NCI-H446 treated with DMSO at 0.1 percent for 48 hours (cell line): ENCODE results near the gene VILL.
A peak's percentile ranks its signal among the peaks of the same experiment; 100 is the strongest.
"Not testable (repeated sequence)": the region's sequence is repeated elsewhere in the genome, so short reads cannot be mapped to it uniquely, and the experiment has no call there.

Experiments used
- DNase-seq: peaks from one replicate; lab custom pipeline; 2025; lab: John Stamatoyannopoulos, UW

The VILL gene

GRCh38 chr3:37963635-37964034 is 27.0 kb upstream of the VILL start:
- no peak for DNase-seq

DNA sequence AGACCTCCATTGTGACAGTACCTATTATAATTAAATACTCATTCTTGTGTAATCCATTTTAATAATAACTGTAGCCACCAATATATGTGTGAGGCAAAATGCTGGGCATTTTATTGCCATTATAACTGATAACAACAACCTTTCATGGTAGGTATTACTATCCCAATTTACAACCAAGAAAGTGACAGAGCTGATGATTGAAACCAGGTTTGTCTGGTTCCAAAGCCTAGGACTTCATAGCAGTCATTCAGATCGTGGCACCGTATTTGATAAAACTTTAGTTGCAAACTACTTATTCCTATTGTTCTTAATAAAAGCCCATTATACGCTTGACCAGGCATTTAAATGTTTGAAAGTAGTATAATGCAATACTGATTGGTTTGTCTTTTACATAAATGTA is 26.4 kb upstream of the VILL start:
- DNase-seq = no peak

- DNase-seq = no peak
These were observed 25.9 kb upstream of the VILL start for GRCh38 chr3:37964716-37965115.

DNA sequence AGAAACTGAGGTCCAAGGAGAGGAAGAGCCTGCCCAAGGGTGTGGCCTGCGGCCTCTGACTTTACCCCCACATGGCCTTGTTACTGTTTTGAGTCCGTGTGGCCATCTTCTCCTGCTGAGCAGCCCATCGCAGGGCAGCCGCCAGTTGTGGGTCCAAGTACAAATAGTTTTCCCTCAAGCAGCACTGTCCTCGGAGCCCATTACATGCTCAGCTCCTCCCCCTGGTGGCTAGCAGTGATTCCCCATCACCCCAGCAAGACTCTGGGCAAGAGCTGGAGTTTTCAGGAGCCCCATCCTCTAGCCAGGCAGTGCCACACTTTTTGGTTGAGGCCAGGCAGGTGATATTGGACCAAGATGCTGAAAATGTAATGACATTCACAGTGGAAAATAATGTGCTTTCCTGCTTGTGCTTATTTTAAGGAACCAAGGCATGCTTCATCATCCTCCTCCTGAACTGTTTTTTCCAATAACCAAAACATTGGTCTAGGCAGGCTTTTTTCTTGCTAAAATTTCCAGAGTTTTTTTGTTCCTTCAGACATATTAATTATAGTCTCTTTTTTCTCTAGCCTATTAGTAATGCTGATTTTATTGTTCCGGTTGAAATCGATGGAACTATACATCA is 23.2 kb upstream of the VILL start:
- no peak for DNase-seq

- DNase-seq = no peak
These were observed 22.4 kb upstream of the VILL start for GRCh38 chr3:37968199-37968598.

- DNase-seq = no peak
These were observed 21.6 kb upstream of the VILL start for GRCh38 chr3:37968813-37969595.

DNA sequence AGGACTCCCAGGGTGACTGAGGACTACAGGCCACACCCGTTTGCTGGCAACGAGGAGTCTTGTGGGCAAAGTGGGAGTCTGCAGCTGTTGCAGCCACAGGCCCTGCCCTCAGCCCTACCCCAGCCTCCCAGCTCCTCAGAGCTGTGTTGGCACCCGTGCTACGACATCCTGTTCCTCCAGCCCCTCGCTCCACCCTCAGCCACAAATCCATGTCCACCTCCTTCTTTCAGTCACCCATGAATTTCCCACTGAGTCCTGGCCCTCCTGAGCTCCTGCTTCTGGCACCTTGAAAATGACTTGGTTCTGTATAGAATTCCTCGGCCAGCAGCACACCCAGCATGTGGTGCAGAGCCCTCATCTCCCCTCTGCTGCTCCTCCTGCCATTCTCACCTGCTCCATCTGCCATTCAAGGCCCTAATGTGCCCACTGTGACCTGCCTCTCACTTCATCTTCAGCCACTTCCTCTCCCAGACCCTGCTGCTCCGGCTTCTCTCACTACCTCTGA is 20.9 kb upstream of the VILL start:
- no peak for DNase-seq

GRCh38 chr3:37970802-37971201 is 19.8 kb upstream of the VILL start:
- DNase-seq = no peak

DNA sequence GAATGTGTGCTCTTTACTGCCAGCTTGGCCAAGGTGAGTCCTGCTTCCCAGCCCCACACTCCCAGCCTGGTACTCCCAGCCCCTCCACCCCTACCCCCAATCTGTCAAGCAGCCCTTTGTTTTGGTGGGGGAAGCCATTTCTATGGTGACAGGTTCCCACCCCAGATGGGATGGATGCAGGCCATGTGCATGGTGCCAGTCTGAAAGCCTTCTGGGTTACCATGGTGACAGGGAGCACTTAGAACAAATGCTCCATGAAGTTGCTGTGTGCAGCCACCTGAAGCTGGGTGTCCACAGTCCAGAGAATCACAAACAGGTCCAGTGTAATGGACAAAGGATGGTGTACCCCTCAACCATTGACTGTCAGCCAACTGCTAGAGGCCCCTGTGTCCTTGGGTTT is 19.1 kb upstream of the VILL start:
- DNase-seq = no peak

DNA sequence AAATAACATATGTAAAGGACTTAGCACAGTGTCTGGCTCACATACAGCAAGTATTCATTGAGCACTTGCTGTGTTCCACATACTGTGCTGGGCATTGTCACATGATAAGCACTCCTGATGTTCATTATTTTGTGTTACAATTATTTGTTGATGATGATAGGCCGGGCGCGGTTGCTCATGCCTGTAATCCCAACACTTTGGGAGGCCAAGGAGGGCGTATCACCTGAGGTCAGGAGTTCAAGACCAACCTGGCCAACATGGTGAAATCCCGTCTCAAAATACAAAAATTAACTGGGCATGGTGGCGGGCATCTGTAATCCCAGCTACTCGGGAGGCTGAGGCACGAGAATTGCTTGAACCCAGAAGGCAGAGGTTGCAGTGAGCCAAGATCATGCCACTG is 18.5 kb upstream of the VILL start:
- DNase-seq = not testable (repeated sequence)

- DNase-seq = peak; percentile 66
These were observed 17.1 kb upstream of the VILL start for GRCh38 chr3:37973246-37974054.

DNA sequence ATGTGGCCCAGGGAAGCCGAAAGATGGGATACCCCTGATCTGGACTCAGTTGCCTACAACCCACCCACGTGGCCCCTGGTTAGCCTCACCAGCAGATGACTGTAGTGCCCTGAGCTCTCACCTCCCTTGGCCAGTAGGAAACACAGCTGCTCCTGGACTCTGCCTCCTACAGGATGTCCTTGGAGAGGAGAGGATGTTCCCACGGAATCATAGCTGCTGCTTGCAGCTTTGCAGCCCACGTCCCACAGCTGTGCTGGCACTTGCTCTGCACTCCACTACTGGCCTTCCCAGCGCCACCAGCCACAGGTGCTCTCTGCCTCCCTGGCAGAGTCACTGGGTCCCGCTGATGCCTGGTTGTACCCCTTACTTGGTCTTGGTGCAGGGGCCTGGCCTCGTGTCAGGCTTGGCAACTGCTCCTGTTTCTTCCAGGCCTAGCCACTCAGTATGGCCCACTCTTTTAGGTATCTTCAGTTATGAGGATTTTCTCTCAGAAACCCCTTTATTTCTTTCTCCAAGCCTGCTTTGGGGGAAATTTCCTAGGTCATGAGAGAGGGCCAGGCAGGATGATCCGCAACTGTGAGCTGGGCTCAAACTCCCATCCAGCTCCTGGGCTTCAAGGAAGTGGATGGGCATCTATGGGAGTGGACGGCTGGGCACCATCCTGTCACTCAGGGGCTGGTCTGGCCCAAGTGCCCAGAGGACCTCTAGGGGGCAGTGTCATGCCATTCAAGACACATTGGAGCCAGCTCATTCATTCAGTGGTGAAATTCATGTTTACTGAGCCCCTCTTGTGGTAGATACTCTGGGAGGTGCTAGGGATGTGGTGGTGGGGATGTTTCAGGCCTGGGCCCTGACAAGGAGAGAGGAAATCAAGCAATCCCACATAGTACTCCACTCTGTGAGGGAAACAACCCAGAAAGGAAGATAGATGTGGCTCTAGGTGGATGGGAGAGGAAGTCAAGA is 16.2 kb upstream of the VILL start:
- DNase-seq = no peak

- no peak for DNase-seq
These were observed 10.8 kb upstream of the VILL start for GRCh38 chr3:37979541-37980461.

GRCh38 chr3:37980462-37981347 is 9.9 kb upstream of the VILL start:
- no peak for DNase-seq

GRCh38 chr3:37981348-37981664 is 9.3 kb upstream of the VILL start:
- DNase-seq = no peak

GRCh38 chr3:37982331-37982730 is 8.3 kb upstream of the VILL start:
- DNase-seq = no peak

DNA sequence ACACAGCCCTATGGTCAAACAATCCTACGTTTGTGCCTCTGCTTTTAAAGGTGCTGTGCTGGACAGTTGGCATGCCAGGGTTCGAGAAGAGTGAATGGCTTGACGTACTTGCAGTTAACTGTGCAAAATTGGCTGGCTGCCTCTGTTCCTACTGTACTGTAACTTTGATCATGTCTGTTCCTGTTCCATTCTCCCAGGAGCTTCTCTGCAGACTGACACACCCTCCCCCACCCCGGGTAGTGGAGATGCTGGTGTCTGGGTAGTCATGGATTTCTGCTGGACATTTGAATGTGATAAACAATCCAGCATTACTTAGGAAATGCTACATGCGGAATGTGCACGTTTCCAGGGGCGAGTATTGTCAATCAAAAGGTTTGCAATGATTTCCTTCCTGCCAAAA is 6.5 kb upstream of the VILL start:
- DNase-seq = no peak

- DNase-seq = no peak
These were observed 6.0 kb upstream of the VILL start for GRCh38 chr3:37984596-37984995.

GRCh38 chr3:37985637-37986320 is 4.8 kb upstream of the VILL start:
- DNase-seq = no peak
